GM12873 (cell line): ENCODE results near the gene CYP2D6.

Experiments used
- TF ChIP-seq, protein P1 (sequence below): IDR thresholded peaks from 2 replicates; pipeline ENCODE4 v1.5.1; 2012; ENCODE audit warnings: low read depth, mild to moderate bottlenecking, moderate library complexity, low read length, control low read depth; ENCODE audit not compliant: insufficient read depth; ENCODE audit errors: missing control alignments

Gene CYP2D6

DNA sequence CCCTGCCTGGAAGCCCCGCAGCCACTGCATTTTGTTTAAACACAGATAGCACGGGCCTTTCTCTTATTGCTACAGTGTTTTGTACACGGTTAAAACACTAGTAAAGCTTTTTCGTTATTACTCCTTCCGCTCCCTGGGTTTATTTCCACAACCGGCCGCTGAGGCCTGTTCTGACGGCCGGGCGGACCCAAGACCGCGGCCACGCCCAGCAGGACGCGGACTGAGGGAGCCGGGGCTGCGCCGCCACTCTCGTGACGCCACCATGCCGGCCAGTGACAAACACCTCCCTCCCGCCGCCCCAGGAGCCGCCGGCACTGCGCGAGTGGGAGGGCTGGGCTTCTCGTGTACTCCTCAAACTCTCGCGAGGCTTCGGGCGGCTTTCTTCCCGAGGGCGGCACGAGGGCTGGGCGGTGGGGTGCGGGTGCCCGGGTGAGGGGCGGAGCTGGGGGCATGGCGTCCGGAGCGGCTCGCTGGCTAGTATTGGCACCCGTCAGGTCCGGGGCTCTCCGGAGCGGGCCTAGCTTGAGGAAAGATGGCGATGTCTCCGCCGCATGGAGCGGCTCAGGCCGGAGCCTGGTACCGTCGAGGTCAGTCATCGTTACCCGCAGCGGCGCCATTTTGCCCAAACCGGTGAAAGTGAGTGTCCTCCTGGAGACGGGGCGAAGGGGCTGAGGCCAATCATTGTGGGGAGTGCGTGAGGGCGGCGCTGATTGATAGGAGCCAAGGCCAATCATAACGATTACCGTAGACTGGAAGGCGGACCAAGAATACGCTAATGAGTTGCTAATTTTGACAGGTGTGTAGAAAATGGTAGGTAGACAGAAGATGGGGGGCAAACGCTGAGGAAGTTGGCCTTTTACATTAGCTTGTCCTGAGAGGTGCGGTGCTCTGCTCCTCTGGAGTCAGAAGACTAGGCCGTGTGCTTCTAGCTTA is 51.0 kb downstream of the CYP2D6 start, which contains the start of gene SMDT1:
Gene SMDT1, plus strand, starts transcription at position 382 of the 933 bp plus-strand sequence. Its CDS starts 69 bp downstream, at position 451.
- TF ChIP-seq, protein P1, sequence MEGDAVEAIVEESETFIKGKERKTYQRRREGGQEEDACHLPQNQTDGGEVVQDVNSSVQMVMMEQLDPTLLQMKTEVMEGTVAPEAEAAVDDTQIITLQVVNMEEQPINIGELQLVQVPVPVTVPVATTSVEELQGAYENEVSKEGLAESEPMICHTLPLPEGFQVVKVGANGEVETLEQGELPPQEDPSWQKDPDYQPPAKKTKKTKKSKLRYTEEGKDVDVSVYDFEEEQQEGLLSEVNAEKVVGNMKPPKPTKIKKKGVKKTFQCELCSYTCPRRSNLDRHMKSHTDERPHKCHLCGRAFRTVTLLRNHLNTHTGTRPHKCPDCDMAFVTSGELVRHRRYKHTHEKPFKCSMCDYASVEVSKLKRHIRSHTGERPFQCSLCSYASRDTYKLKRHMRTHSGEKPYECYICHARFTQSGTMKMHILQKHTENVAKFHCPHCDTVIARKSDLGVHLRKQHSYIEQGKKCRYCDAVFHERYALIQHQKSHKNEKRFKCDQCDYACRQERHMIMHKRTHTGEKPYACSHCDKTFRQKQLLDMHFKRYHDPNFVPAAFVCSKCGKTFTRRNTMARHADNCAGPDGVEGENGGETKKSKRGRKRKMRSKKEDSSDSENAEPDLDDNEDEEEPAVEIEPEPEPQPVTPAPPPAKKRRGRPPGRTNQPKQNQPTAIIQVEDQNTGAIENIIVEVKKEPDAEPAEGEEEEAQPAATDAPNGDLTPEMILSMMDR: no peak

DNA sequence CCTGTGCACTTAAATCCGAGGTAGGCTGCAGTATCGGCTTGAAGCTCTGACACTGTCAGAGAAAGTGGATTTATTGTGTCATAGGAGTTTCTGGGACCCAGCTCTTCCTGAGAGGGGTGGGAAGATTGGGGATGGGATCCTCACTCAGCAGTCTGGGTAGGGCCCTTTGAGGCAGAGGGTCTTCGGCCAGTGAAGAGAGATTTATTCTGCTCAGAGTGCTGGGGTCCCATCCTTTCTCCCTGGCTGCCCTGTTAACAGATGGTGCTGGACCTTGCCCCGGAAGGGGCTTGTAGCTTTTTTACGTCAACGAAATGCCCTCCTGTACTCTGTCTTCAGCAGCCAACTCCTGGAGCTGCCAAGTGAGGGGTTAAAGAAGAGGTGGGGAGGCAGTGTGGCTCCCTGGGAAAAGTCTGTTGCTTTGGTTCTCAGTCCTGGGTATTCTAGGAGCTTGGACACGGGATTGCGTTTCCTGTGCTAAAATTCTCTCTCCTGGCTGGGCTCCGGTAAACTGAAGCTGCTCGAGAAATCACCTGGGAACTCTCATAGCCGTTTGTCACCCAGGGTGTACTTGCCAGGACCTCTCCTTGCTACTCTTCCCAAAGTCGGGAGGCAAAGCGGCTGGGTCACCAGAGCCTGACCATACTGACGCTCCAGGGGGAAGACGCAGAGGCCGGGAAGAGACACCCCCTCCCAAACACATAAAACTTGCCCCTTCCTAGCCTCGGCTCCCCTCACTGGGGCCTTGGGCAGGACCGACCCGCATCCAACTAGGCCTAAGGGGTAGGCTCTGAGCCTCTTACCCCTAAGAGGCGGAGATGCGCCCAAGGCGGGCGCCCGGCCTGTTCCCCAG is 51.9 kb downstream of the CYP2D6 start:
- TF ChIP-seq, protein P1: no peak

DNA sequence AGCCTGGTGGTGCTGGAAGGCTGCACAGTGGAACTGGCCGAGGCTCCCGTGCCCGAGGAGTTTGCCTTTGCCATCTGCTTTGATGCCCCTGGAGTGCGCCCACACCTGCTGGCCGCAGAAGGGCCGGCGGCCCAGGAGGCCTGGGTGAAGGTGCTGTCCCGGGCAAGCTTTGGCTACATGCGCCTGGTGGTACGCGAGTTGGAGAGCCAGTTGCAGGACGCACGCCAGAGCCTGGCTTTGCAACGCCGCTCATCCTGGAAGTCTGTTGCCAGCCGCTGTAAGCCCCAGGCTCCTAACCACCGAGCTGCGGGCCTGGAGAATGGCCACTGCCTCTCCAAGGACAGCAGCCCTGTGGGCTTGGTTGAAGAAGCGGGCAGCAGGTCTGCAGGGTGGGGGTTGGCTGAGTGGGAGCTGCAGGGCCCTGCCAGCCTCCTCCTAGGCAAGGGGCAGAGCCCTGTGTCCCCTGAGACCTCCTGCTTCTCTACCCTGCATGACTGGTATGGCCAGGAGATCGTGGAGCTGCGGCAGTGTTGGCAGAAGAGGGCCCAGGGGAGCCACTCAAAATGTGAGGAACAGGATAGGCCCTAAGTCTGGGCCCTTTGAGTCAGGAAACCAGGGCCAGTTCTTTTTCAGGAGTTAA is 53.0 kb downstream of the CYP2D6 start:
- TF ChIP-seq, protein P1: no peak

DNA sequence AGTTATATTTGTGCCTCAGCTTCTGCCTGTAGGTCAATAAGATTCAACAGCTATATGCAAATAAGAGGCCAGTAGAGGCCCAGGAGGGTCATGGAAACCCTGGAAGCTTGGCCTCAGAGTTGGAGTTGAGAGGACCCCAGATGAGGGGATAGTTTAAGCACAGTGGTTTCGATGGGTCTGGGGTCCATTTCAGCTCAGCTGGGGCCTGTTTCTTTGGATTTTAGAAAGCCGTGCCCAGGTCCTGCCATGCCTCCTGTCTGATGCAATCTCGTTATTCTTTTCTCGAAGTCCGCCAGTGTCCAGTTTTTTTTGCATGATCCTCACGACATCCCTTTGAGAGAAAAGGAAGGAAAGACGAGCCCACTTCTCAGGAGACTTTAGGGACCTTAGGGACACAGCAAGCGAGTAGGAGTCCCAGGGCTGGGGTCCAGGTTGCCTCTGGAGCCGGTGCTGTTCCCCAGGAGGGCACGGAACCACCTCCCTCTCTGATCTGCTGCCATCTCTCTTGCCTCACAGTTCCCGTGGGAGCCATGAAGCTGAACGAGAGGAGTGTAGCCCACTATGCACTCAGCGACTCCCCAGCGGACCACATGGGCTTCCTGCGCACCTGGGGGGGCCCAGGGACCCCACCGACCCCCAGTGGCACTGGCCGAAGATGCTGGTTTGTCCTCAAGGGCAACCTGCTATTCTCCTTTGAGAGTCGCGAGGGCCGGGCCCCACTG is 53.7 kb downstream of the CYP2D6 start:
- TF ChIP-seq, protein P1: no peak
